WTC11 (cell line): Measurements from ENCODE around the gene PROCA1.

ENCODE experiments used
- CTCF ChIP-seq: fragments of 200-600 bp; IDR thresholded peaks from 2 replicates; pipeline ENCODE4 v1.8.0; 2022; ENCODE audit warnings: antibody characterized with exemption
- HMGXB4 ChIP-seq: sonication (generic); formaldehyde crosslinking; IDR thresholded peaks from 2 replicates; pipeline ENCODE4 v1.8.1; 2023; ENCODE audit warnings: mild to moderate bottlenecking, moderate library complexity, missing genetic modification reagents
- IRF2 ChIP-seq: sonication (generic); formaldehyde crosslinking; IDR thresholded peaks from 2 replicates; pipeline ENCODE4 v1.8.0; 2022; ENCODE audit warnings: low read depth, missing genetic modification reagents, borderline replicate concordance
- NR2C2 ChIP-seq: sonication (generic); formaldehyde crosslinking; IDR thresholded peaks from 2 replicates; pipeline ENCODE4 v1.8.0; 2022; ENCODE audit warnings: mild to moderate bottlenecking, missing genetic modification reagents
- USF2 ChIP-seq: sonication (generic); formaldehyde crosslinking; IDR thresholded peaks from 2 replicates; pipeline ENCODE4 v1.8.1; 2023; ENCODE audit warnings: mild to moderate bottlenecking, missing genetic modification reagents, moderate library complexity

GRCh38 chr17:28747801-28748750 is 36.4 kb upstream of the PROCA1 start:
- no peak for TF ChIP-seq HMGXB4
- TF ChIP-seq NR2C2 = no peak
- no peak for TF ChIP-seq CTCF
- no peak for TF ChIP-seq USF2 (CRISPR knock-in tag)
- TF ChIP-seq IRF2 (CRISPR knock-in tag) = no peak
